Measurements from ENCODE around the gene GPR25.

- TF ChIP-seq GLIS2 (tag by site-specific recombination; IDR thresholded peaks at IDR 0.05) (no peak), ZBTB1 (tag by site-specific recombination; IDR thresholded peaks at IDR 0.05) (no peak), ZNF501 (tag by site-specific recombination; IDR thresholded peaks at IDR 0.05) (no peak), ZNF423 (tag by site-specific recombination; IDR thresholded peaks at IDR 0.05) (no peak), ZNF175 (tag by site-specific recombination; IDR thresholded peaks at IDR 0.05) (no peak), ZNF830 (tag by site-specific recombination; IDR thresholded peaks at IDR 0.05; ENCODE audit: low read depth) (no peak), CTCF (tag by site-specific recombination; IDR thresholded peaks at IDR 0.05) (no peak), REST (tag by site-specific recombination; IDR thresholded peaks at IDR 0.05) (no peak), YY1 (tag by site-specific recombination; IDR thresholded peaks at IDR 0.05) (no peak)
These were observed 5.2 kb downstream of the GPR25 start for GRCh38 chr1:200877839-200878551.
